Mesodermal cell (in vitro differentiated cells): ENCODE results near the gene SRP14.
A peak's percentile ranks its signal among the peaks of the same experiment; 100 is the strongest.
"Not testable (repeated sequence)": the region's sequence is repeated elsewhere in the genome, so short reads cannot be mapped to it uniquely, and the experiment has no call there.

Experiments used
- H3K27ac ChIP-seq: 2 replicates; pipeline ENCODE4 v1.7.0; 2013; ENCODE audit warnings: mild to moderate bottlenecking, low read depth, low read length, moderate library complexity; ENCODE audit not compliant: severe bottlenecking
- H3K36me3 ChIP-seq: 2 replicates; pipeline ENCODE4 v1.7.1; 2013; ENCODE audit warnings: mild to moderate bottlenecking, low read length, moderate library complexity; ENCODE audit not compliant: control insufficient read depth, insufficient read depth
- H3K4me1 ChIP-seq: one replicate; pipeline ENCODE4 v1.7.1; 2013; ENCODE audit warnings: mild to moderate bottlenecking, low read length; ENCODE audit not compliant: insufficient read depth, control insufficient read depth, poor library complexity, severe bottlenecking
- H3K4me3 ChIP-seq: 2 replicates; pipeline ENCODE4 v1.7.0; 2013; ENCODE audit warnings: low read length, control low read depth, mild to moderate bottlenecking; ENCODE audit not compliant: insufficient read depth, poor library complexity, severe bottlenecking; ENCODE audit errors: extremely low read depth
- H3K9me3 ChIP-seq: 2 replicates; pipeline ENCODE4 v1.7.1; 2013; ENCODE audit warnings: mild to moderate bottlenecking, low read length, moderate library complexity; ENCODE audit not compliant: control insufficient read depth
- WGBS, 2 experiments: methylation state at CpG; one replicate each; pipeline ENCODE4 v1.1.5; 2013; ENCODE audit warnings: missing lambda C conversion rate in 2 of 2; ENCODE audit not compliant: insufficient coverage in 2 of 2; 5-methylcytosine and 5-hydroxymethylcytosine counted together

SRP14 gene

DNA sequence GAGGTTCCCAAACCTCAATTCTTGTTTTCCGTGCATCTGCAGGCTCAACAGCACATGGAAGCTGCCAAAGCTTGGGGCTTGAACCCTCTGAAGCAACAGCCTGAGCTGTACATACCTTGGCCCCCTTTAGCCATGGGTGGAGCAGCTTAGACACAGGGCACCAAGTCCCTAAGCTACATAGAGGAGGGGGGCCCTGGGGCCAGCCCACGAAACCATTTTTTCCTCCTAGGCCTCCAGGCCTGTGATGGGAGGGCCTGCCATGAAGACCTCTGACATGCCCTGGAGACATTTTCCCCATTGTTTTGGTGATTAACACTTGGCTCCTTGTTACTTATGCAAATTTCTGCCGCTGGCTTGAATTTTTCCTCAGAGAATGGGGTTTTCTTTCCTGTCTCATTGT is 24.6 kb downstream of the SRP14 start:
- Histone ChIP-seq H3K4me3 (no peak overlapping the region), H3K9me3 (peaks cover 34% of the 10 kb centered on the region), H3K27ac (no peak overlapping the region), H3K36me3 (peaks cover 93% of the 10 kb centered on the region), H3K4me1 (no peaks in the 10 kb centered on the region)
- 100% methylated on average over 3 of the region's 3 CpGs for WGBS, 2 experiments

DNA sequence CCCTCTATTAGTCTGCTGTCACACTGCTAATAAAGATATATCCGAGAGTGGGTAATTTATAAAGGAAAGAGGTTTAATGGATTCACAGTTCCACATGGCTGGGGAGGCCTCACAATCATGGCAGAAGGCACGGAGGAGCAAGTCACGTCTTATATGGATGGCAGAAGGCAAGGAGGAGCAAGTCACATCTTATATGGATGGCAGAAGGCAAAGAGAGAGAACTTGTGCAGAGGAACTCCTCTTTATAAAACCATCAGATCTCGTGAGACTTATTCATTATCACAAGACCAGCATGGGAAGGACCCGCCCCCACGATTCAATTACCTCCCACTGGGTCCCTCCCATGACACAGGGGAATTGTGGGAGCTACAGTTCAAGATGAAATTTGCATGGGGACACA is 25.6 kb downstream of the SRP14 start:
- H3K36me3 ChIP-seq = peaks cover 93% of the 10 kb centered on the region
- not testable (repeated sequence) for H3K27ac ChIP-seq, H3K4me3 ChIP-seq, H3K4me1 ChIP-seq
- 86 to 100% methylated on average over 1 to 2 of the region's 6 CpGs for WGBS, 2 experiments
- peaks cover 34% of the 10 kb centered on the region for H3K9me3 ChIP-seq

DNA sequence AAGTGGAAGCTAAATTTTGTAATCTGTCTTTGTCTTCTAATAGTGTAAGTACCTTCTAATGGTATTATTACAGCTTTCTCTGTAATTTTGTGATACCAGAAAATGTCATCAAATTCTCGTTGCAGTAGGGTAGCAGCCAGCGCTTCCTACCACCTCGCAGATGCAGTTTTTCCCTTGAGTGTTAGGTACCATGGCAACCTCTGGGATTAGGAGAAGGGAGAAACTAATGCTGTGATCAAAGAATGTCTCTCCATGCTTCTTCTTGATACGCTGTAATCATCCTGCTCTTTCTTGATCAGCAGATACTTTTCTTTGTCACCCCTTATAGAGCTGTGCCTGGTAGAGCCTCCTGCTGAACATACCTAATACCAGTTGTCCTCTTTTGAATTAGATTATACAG is 27.7 kb downstream of the SRP14 start:
- Histone ChIP-seq H3K4me3 (no peak overlapping the region), H3K36me3 (peaks cover 96% of the 10 kb centered on the region), H3K27ac (peak overlapping the region; percentile 37), H3K9me3 (peaks cover 34% of the 10 kb centered on the region), H3K4me1 (no peaks in the 10 kb centered on the region)
- 89 to 95% methylated on average over 3 of the region's 4 CpGs for WGBS, 2 experiments

DNA sequence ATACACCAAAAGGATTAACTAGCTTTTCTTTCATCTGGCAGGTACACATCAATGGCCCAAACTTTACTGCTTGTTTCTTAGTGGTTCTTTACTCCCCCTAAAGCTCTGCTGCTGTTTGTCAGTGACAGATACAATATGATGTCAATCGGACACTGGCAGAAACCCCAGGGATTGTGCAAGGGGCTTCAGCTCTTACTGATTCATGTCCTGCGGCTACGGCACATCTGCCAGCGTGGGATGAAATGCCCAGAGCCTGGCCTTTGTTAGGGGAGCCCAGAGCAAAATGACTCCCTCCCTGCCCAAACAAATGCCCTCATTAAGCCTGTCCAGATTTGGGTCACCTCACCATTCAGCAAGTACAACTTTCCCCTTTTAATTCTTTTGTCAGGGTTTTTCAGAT is 28.3 kb downstream of the SRP14 start:
- 89 to 91% methylated on average over 4 of the region's 4 CpGs for WGBS, 2 experiments
- no peak overlapping the region for H3K4me3 ChIP-seq
- peaks cover 96% of the 10 kb centered on the region for H3K36me3 ChIP-seq
- peak overlapping the region; percentile 37 for H3K27ac ChIP-seq
- H3K4me1 ChIP-seq = no peaks in the 10 kb centered on the region
- H3K9me3 ChIP-seq = peaks cover 32% of the 10 kb centered on the region

DNA sequence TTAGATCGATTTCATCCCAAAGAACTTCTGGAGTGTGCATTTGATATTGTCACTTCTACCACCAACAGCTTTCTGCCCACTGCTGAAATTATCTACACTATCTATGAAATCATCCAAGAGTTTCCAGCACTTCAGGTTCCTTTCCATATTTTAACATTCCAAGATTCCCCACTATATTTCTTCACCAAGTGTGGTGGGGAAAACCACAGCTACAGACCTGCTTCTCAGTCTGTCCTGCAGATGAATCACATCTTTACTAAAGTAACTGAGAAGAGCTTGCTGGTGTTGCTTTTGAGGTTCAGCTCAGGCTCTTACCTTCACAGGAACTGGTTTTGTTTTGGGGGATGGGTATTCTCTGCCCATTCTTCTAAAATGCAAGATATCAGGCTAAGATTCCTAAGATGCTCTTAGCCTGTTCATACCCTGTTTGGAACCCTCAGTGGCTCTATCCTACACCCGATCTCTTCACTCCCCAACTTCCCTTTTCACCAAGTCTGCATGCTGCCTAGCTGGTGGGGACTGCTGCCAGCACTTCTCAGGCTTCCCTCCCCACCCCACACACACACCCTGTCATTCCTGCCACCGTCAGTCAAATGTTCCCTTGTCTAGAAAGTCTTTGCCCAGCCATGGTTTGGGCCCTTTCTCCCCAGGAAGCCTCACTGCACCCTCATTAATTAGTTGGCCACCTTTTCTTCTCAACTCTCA is 30.8 kb downstream of the SRP14 start:
- Histone ChIP-seq H3K4me1 (no peaks in the 10 kb centered on the region), H3K4me3 (no peak overlapping the region), H3K27ac (no peak overlapping the region), H3K36me3 (peaks cover 96% of the 10 kb centered on the region), H3K9me3 (peaks cover 8% of the 10 kb centered on the region)
- 100% methylated on average over 3 of the region's 3 CpGs for WGBS, 2 experiments

DNA sequence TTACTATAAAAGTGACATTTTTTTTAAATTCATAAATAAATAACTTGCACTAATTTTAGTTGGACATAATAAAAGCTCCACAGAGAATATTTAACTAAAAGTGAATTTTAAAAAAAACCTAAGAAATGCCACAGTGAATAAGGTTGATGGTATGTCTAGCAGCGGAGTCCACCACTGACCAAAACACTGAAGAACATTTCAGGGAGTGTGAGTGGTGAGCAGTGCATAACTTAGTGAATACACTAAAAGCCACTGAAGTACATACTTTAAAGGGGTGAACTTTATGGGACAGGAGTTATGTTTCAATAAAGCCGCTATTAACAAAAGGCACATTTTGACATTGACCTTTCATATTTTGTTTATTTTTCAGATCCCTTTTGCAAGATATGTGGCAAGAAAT is 32.3 kb downstream of the SRP14 start:
- no CpG with 5 or more reads among the region's 2 CpGs for WGBS, 2 experiments
- Histone ChIP-seq H3K9me3 (no peaks in the 10 kb centered on the region), H3K36me3 (peaks cover 92% of the 10 kb centered on the region), H3K4me1 (no peaks in the 10 kb centered on the region), H3K4me3 (no peak overlapping the region), H3K27ac (no peak overlapping the region)

DNA sequence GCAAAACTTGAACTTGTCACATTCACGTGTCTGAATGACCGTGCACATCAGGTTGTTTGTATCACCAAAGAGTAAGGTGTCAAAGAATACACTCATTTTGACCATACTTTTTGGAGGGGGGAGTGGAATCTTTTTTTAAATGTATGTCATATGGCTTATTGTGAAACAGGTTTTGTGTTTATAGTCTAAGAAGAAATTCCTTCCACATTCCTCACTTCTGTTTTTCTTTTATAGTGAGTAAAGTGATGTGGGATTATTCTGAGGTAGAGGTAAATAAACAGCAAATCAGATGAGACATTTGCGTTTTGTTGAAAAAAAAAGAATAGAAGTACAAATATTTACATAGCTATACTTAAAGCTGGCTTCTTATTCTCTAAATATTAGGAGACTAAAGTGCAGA is 33.0 kb downstream of the SRP14 start:
- no peak overlapping the region for H3K27ac ChIP-seq
- H3K4me3 ChIP-seq = no peak overlapping the region
- WGBS, 2 experiments = 93 to 100% methylated on average over 2 of the region's 3 CpGs
- H3K4me1 ChIP-seq = no peaks in the 10 kb centered on the region
- peaks cover 92% of the 10 kb centered on the region for H3K36me3 ChIP-seq
- no peaks in the 10 kb centered on the region for H3K9me3 ChIP-seq

DNA sequence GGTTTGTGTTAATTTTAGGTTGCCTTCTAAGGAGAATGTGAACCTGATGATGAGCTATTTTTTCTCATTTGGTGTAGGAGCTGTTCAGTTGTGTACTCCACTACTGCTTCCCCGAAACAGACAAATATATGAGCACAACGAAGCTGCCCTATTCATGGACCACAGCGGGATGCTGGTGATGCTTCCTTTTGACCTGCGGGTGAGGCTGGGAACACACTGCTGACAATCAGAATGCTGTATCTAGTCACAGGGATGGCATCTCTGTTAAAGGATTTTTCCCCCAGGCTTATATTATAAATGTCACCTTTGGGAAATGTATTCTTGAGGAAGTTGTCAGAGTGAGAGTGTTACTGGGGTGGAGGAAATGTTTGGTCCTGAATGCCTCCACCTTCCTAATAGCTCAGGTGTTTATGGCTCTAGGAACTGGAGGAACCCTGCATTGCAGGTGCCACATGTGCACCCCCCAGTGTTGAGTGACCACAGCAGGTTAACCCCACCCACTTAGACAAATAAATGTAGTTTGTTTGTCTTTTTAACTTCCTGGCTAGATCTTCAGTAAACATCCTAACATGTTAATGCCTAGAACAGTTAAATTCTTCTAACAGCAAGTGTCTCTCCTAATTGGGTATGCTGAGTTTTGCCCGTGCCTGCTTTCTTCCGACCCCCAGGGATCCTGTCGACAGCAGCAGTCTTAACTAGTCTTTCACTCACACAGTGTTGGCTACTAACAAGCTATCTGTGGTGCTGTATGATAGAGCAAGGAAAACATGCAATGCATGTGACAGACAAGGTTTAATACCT is 35.7 kb downstream of the SRP14 start:
- H3K27ac ChIP-seq = no peak overlapping the region
- H3K4me1 ChIP-seq = no peaks in the 10 kb centered on the region
- peaks cover 84% of the 10 kb centered on the region for H3K36me3 ChIP-seq
- H3K4me3 ChIP-seq = no peak overlapping the region
- 88 to 96% methylated on average over 3 to 4 of the region's 7 CpGs for WGBS, 2 experiments
- no peaks in the 10 kb centered on the region for H3K9me3 ChIP-seq

DNA sequence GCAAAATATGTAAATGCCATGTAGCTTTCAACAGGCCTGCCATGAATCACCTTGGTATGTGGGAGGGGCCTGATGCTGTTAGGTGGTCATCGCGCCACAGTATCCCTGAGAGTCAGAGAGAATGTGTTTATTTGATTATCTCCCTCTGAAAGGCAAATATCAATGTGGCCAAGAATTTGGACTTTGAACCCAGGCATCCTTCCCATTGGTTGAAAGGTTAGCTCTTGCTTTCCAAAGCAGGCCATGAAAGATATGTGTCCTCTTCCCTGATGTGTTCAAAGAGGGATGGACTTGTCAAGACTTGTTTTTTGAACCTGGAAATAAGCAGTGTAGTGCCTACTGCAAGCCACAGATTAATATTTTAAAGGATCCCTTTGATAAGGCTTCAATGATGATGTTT is 36.7 kb downstream of the SRP14 start:
- H3K4me1 ChIP-seq = no peaks in the 10 kb centered on the region
- peaks cover 83% of the 10 kb centered on the region for H3K36me3 ChIP-seq
- no peak overlapping the region for H3K4me3 ChIP-seq
- WGBS, 2 experiments = 92 to 100% methylated on average over 2 of the region's 2 CpGs
- no peak overlapping the region for H3K27ac ChIP-seq
- H3K9me3 ChIP-seq = no peaks in the 10 kb centered on the region

DNA sequence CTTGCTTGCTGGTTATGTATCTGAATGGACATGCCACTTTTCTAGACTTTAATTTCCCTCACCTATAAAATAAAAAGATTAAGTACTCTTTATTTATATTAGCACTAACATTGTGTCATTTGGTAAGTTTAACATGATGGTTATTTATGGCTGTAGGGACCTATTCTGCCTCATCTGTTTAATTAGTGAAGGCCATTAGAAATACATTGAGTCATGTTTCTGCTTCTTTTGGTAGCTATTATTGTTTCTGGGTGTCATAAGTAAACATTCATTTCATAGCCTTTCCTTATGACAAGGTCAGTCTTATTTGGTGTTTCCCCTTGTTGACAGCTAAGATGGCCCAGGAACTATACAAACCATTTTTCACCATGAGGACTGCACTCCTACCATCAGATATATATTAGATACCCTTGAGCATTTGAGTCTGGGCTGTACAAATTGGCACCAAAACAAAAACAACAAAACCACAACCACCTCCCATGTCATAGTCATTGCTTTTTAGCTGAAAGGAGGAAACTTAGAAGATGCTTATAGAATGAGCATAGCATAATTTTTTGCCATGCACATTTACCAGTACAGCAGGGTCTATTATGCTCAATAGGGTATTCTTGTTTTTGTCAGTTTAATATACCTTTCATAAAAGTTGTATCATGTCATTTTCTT is 39.3 kb downstream of the SRP14 start:
- Histone ChIP-seq H3K4me3 (no peak overlapping the region), H3K4me1 (no peaks in the 10 kb centered on the region), H3K27ac (no peak overlapping the region), H3K9me3 (no peaks in the 10 kb centered on the region), H3K36me3 (peaks cover 84% of the 10 kb centered on the region)
